Dermis blood vessel endothelial cell (primary cell): ENCODE measurements around the gene ARHGEF5. TPM values are rescaled to one million over a fixed set of nuclear protein-coding genes. Genes with fewer than 3 reads are reported as not detected.
A peak's percentile ranks its signal among the peaks of the same experiment; 100 is the strongest.
"Not testable (repeated sequence)": the region's sequence is repeated elsewhere in the genome, so short reads cannot be mapped to it uniquely, and the experiment has no call there.

ENCODE experiments used
- DNase-seq: peaks from one replicate; pipeline ENCODE4 v3.0.0; 2010
- total RNA-seq: library from RNA; depleted of rRNA; stranded (reverse); fragments of >200 nt; gene quantifications from 2 replicates; pipeline ENCODE4 v1.2.3, GENCODE V29; 2014

ARHGEF5 gene
- total RNA-seq, 1 donor from 2014 or later: 0.17 TPM

DNA sequence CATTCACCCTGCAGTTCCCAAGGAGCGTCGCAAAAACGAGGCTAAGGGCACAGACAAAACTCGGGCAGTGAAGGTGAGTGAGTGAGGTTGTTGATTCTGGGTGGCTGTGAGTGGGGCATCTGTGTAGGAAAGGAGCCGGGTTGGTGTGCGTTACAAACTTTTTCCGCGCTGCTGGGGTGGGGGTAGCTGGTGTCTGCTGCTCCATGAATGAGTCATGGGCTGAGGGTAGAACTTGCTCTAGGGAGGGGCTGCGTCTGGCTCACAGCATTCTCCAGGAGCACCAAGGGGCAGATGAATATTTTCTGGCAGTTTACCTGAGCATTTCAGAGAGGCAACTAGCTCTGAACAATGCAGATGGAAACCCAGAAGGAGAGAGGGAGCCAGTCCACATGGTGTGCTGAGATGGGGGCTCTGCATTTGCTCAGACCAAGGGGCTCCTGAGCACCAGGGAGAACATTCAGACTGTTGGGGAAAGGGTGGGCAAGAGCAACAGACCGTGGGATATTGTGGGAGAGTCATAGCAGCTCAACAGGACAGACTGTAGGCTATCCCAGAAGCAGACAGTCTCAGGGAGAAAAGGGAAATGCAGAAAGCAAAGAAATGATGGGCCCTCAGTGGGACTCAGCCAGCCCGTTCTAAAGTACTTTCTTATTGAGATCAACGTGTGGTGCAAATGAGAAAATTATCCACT is 29.5 kb downstream of the ARHGEF5 start:
- no peak for DNase-seq

DNA sequence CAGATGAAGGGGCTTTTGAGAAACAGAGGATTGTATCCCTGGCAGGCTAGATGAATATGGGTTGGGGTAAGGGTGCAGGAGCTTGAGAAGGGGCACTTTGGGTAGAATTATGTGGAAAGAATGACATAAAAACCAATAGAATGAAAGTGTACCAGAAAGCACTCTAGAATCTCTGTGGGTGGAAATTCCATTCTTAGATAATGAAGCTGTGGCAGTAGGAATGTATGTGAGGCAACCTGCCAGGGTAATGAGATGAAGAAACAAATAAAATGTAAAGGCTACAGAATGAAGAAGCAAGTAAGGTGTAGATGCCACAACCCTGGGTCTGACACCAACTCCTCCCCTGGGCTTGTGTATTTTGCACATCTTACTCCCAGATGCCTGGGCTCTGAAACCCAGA is 31.5 kb downstream of the ARHGEF5 start:
- DNase-seq: no peak

DNA sequence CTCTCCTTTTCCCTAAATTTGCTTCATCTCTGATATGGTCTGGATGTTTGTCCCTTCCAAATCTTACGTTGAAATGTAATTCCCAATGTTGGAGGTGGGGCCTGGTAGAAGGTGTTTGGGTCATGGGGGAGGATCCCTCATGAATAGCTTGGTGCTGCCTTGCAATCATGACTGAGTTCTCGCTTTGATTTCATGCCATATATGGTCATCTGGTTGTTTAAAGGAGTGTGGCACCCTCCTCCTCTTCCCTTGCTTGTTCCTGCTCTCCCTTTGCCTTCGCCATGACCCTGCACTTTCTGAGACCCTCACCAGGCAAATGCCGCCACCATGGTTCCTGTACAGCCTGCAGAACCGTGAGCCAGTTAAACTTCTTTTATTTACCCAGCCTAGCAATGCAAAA is 33.7 kb downstream of the ARHGEF5 start:
- no peak for DNase-seq

DNA sequence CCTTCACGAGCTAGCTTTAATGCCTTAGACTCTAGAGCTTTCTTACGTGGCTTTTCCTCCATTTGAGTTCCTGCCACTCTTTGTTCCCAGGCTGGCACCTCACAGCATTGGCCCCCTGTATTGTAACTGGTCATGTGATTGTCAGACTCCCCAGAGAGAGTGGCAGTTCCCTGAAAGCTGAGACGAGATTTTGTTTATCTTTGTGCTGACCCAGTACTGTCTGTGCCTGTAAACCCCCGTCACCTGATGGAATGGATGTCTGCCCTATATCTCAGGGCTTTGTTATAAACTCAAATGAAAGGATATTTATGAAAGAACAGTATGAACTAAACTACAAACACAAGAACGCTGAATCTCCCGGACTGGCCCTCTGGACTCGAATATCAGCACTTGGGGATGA is 35.3 kb downstream of the ARHGEF5 start:
- DNase-seq: no peak

- DNase-seq: no peak
Observed at GRCh38 chr7:144391014-144391413, 35.8 kb downstream of the ARHGEF5 start.

DNA sequence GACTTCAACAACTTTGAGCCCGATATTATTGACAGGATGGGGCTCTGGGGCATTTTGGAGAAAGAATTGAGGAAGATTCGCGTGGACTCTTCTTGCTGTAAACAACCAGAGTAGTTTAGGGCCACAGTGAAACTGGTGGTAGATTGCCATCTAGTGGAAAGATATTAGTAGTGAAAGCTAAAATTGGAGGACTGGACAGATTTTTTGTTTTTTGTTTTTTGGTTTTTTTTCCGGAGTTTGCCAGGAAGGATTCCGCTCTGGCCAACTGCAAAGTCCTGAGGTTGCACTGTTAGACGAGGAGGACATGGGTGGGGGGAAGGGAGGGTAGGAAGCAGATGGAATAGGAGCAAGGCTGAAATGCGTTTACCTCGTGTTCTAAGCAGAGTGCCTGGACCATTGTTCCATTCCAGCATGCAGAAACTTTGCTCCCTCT is 36.6 kb downstream of the ARHGEF5 start:
- DNase-seq: peak; percentile 68

- DNase-seq: no peak
Observed at GRCh38 chr7:144397086-144397485, 41.9 kb downstream of the ARHGEF5 start.

- DNase-seq: no peak
Observed at GRCh38 chr7:144398291-144398690, 43.1 kb downstream of the ARHGEF5 start.

GRCh38 chr7:144398911-144399310 is 43.7 kb downstream of the ARHGEF5 start:
- no peak for DNase-seq

GRCh38 chr7:144399946-144400345 is 44.7 kb downstream of the ARHGEF5 start:
- no peak for DNase-seq

DNA sequence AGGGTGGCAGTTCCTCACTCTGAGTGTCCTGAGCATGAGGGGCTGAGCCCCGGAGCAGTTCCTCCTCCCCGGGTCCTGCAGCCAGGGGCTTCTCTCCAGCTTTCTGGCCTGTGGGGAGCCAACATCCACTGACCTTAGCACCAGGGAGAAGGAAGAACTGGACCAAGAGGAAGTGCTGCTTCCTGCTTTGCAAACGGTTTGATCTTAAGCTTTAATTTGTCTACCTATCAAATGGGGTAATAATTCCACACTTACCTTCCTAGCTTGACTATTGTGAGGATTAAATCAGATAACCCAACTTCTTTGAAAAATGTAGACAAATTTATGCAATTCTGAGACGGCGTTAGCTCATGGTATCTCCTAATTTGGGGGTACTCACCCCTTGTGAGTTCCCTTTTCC is 46.3 kb downstream of the ARHGEF5 start:
- DNase-seq: no peak

DNA sequence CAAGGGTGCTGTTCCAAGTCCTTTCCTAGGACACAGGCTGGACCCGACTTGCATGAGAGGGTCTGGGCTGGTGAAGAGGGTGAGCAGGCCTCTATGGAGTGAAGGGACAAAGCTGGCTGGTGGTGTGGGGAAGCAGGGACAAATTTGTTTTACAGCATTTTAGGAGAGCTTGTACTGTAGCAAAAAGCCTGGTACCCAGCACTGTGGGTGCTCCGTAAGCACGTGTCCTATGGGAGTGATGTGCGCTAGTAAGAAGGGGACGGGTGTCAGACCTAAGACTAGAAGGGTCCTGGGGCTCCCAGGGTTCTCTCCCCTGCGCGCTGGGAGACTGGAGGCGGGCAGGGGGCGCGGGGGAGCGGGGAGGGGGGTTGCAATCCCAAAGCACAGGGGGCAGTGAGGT is 47.9 kb downstream of the ARHGEF5 start:
- DNase-seq: no peak

DNA sequence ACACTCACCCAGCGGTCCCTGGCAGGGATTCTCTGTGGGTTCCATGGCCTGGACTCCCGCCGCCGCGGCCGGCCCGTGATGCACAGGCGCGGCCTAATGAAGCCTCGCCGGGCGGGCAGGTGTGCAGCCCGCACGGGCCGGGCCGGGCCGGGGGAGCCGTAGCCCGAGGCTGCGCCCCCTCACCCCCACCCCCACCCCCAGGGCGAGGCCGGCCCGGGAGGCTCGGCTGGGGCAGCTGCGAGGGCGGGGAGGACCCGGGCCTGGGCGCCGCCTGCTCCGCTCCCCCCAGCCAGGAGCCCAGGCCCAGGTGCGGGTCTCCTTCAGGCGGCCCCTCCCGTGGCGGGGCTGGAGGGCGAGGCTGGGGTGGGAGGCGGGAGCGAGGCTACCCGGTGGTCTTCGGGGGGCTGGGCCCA is 48.5 kb downstream of the ARHGEF5 start, which contains the start of gene NOBOX:
TSS of gene NOBOX (minus strand) at position 45 of the 413 bp plus-strand sequence.
- DNase-seq: no peak

DNA sequence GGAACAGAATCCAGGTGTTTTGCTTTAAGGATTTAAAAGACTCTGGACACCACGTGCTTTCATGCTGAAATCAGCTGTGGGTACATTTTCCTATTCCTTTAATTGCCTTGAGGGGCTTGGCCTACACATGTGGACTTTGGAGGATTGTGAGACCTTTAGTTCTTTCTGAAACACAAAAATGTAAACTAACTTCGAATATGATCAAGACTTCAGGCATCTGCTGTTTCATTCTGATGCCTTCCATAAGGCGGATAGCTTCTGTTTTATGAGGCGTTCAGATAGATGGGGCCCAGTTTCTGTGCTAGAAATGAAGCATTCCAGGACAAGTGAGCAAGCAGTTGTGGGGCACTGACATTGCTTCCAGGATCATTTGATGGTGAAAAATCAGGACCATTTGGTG is 49.7 kb downstream of the ARHGEF5 start:
- no peak for DNase-seq

DNA sequence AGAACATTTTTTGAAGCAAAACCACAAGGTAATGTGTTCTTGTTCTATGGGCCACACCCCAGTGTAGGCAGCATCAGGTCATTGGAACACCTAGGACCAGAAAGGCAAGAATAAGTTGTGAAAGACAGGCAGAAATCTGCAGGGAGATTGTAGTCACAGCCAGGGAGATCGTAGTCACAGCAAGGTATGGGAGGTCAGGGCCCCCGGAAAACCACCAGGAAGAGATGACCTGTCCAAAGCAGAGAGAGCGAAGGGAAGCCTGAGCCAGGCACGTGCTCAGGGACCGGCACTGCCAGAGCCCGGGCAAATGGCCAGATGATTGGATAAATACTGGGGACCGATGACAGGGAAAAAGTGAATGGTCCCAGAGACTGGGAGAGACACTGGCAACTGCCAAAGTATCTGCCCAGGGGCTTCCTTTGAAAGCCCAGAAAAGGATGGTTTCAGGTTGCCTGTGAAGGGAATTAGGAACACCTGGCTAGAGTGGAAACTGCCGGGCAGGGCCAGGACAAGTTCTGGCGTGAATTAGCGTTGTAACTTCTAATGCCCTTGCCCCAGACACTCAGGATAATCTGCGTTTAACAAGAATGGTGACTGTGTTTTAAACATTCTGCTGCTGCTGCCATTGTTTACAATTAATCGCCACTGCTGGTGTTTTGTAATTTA is 52.2 kb downstream of the ARHGEF5 start:
- no peak for DNase-seq

GRCh38 chr7:144408121-144408520 is 52.9 kb downstream of the ARHGEF5 start:
- DNase-seq: no peak

DNA sequence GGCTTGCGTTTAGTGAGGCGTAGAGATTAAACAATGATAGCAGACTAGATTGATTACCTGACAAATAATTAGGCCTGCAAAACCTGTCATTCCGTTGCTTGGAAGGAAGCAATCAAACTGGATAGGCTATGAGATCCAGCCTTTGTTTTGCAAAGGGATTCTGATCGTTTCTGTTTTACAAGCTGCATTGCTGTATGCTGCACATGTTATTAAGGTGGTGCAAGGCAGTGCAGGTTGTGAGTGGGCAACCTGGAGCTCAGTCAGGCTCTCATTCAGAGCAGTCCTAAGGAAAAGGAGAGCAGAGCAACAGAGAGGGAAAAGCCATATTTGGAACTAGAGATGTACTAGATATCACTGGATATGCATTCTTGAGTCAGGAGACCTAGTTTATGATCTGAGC is 55.2 kb downstream of the ARHGEF5 start:
- no peak for DNase-seq

DNA sequence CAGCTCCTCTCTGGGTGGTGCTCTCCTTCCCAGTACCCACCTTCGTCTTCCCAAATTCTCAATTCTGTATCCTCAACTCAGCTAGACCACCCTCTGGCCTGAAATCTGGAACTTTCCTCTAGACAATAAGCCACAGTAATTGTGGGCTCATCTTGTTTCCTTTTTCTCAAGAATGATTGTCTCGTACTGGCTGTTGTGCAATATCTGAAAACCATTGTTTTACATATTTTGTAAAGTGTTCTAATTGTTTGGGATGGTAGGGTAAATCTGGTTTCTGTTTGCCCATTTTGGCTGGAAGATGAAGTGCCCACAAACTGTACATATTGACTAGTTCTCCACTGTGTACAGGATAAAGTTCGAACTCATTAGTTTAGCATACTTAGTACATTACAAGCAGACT is 59.6 kb downstream of the ARHGEF5 start:
- DNase-seq: no peak

DNA sequence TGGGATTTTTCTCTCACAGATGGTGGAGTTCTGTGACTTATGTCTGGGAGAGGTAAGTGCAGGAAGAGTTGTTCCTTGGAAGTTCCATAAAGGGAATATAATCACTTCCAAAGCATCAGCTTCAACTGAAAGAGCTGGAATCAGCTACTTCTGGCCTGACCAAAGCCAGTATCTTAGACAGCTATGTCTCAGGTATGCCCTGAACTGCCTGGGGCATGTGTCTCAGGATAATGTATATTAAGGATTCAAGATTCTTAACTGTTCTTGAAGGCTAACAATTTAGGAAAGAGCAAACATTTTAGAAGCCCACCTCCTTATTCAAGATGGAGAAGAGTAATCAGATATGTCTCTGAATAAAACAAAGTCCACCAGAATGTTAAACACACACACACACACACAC is 60.7 kb downstream of the ARHGEF5 start:
- DNase-seq: no peak

DNA sequence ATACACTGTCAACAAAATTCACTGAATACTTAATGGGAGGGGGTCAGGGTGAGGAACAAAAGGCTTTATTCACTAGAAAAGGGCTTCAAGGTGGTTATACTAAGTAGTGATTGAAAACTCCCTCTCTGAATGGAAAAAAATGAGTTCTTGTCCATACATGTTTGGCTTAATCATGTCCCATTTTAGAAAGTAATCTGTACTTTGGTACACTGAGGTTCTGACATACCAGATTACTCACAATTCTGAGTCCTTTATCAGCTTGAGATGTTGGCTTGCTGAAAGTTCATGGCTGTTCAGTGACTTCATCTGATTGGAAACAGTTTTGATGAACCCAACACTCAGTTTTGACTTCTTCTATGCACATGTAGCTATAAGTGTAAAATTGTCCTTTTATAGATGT is 61.1 kb downstream of the ARHGEF5 start:
- no peak for DNase-seq

GRCh38 chr7:144418931-144419330 is 63.7 kb downstream of the ARHGEF5 start:
- DNase-seq: not testable (repeated sequence)

DNA sequence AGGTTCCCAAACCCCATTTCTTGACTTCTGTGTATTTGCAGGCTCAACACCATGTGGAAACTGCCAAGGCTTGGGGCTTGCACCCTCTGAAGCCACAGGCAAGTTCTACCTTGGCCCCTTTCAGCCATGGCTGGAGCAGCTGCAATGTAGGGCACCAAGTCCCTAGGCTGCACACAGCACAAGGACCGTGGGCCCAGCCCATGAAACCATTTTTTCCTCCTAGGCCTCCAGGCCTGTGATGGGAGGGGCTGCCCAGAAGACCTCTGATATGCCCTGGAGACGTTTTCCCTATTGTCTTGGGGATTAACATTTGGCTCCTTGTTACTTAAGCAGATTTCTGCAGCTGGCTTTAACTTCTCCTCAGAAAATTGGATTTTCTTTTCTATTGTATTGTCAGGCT is 72.3 kb downstream of the ARHGEF5 start:
- not testable (repeated sequence) for DNase-seq

DNA sequence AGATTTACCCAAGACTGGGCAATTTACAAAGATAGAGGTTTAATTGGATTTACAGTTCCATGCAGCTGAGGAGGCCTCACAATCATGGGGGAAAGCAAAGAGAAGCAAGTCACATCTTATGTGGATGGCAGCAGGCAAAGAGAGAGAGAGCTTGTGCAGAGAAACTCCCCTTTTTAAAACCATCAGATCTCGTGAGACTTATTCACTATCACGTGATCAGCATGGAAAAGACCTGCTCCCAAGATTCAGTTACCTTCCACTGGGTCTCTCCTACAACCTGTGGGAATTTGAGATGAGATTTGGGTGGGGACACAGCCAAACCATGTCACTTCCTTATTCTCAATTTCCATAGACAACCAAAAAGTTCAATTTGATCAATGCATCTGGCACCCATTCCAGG is 73.2 kb downstream of the ARHGEF5 start:
- DNase-seq: no peak
